T-helper 17 cell (primary cell): ENCODE data around the gene C19orf25. TPM values are rescaled to one million over a fixed set of nuclear protein-coding genes. Genes with fewer than 3 reads are reported as not detected.

Experiments used
- ATAC-seq: fragments of 150-1000 bp; cut with Tn5 transposase; 2 replicates; pipeline ENCODE4 v1.10.0; 2021; ENCODE audit warnings: mild to moderate bottlenecking, moderate library complexity
- DNase-seq, 3 donors: peaks; one replicate each; pipeline versions ENCODE4 v3.0.0 to v3.0.0-alpha.2; 2020 to 2021
- H3K9me3 ChIP-seq: one replicate; pipeline ENCODE4 v1.7.0; 2013; ENCODE audit warnings: low read length, mild to moderate bottlenecking; ENCODE audit not compliant: control insufficient read depth, poor library complexity, severe bottlenecking
- H3K27ac Mint-ChIP-seq: one replicate; pipeline ENCODE4 v1.8.0; 2022; ENCODE audit warnings: mild to moderate bottlenecking, moderate library complexity, mixed read lengths
- H3K27me3 Mint-ChIP-seq: one replicate; pipeline ENCODE4 v1.8.0; 2022; ENCODE audit warnings: mixed read lengths
- H3K36me3 Mint-ChIP-seq: one replicate; pipeline ENCODE4 v1.8.0; 2022; ENCODE audit warnings: low read depth, mixed read lengths
- H3K4me1 Mint-ChIP-seq: one replicate; pipeline ENCODE4 v1.8.0; 2022; ENCODE audit warnings: mild to moderate bottlenecking, mixed read lengths
- H3K4me3 Mint-ChIP-seq: one replicate; pipeline ENCODE4 v1.8.0; 2022; ENCODE audit warnings: mild to moderate bottlenecking, moderate library complexity, mixed read lengths
- total RNA-seq, 4 donors: library from RNA in 2 of 4; stranded (reverse) in 2 of 4; gene quantifications; one replicate each; pipeline ENCODE4 v1.2.3 and lab custom pipeline; 2022 to 2026

Gene C19orf25
- total RNA-seq, 2 donors from 2014 or later, result 24.3 to 29.0 TPM

DNA sequence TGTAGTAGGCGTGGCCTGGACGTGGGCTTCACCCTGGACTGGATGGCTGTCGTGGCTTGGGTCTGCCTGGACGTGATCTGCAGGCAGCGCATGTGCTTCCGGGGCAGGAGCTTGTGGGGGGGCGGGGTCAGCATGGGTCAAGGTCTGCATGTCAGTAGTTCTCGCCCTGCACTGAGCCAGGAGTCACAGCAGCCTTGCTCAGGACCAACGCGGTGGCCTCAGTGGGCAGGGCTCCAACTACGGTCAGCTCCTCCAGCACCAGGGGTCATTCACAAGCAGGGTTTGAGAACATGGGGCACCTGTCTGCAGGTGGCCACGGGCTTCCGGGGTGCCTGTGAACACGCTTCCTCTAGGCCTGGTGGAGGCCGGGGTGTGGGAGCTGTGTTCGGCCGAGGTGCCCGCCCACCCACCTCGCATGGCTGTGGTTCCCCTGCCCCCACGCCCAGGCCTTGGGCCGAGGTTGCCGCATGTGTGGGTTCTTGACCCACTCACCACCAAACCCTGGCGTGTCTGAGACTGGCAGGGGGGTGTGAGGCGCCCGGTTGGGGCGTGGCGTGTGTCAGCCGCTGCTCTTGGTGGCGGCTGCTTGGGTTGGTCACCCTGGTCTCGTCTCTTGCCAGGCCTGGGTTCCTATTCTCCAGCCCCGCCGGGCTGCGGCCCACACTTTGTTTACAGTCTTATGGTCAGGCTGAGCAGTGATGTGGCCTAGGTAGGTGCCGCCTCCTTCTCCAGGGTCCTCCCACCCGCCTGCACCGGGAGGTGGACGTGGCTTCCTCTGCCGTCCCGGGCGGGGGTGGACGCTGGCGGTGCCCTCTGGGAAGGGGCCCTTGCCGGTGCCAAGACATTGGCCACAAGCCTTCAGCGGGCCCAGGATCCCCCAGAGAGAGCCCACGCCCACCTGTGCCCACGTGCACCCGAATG is 45.6 kb downstream of the C19orf25 start:
- no peaks in the 10 kb centered on the region for H3K9me3 ChIP-seq
- Mint-ChIP-seq H3K27me3 (no peaks in the 10 kb centered on the region), H3K27ac (no peak overlapping the region), H3K36me3 (peaks cover 3% of the 10 kb centered on the region), H3K4me1 (peaks cover 5% of the 10 kb centered on the region), H3K4me3 (peak overlapping the region; percentile 1)
- no peak for ATAC-seq
- no peak for DNase-seq

DNA sequence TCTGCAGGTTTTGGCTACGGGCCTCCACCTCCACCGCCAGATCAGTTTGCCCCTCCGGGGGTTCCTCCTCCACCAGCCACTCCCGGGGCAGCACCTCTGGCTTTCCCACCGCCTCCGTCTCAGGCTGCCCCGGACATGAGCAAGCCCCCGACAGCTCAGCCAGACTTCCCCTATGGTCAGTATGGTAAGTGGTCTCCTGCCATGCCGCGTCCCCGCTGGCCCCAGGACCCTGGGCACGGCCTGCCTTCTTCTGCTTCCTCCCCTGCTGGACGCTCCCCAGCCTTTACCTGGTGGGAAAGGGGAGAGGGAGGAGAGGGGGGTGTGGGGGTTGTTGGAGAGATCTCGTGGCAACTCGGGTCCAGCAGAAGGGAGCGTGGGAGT is 46.5 kb downstream of the C19orf25 start:
- DNase-seq (no peak), ATAC-seq (no peak)
- H3K27ac Mint-ChIP-seq, result no peak overlapping the region
- no peaks in the 10 kb centered on the region for H3K4me1 Mint-ChIP-seq
- H3K27me3 Mint-ChIP-seq, result no peaks in the 10 kb centered on the region
- no peaks in the 10 kb centered on the region for H3K36me3 Mint-ChIP-seq
- H3K9me3 ChIP-seq, result no peaks in the 10 kb centered on the region
- H3K4me3 Mint-ChIP-seq, result no peak overlapping the region

DNA sequence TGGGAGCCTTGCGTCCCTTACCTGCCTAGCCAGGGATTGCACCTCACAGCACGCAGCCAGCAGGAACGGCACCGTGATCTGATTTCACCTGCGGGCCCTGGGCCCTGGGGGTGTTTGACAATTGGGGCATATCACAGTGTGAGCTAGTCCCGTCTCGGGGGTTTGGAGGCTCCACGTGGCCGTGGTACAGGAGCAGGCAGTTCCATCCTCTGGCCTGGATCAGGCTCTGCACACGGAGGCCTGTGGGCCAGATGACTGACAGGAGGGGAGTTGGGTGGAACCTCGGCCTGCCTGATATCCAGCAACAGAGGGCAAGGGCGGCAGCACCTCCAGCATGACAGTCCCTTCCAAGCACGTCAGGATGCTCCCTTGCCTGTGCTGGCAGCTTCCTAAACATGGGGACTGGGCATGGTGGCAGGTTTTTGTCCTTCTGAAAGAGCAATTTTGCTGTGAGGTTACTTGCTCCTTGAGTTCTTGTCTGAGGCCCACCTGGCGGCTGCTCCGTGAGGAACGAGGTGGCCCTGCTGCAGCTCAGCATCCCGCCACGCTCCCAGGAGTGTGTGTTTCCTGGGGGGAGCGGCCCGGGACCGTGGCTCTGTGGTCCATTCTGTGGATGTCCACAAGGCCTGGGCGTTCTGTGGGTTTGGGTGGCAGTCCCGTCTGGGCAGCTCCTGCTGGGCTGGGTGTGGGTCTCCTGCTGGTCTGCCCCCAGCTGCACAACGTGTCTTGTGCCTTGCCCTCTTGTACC is 47.1 kb downstream of the C19orf25 start:
- no peaks in the 10 kb centered on the region for H3K4me1 Mint-ChIP-seq
- ATAC-seq, result no peak
- H3K9me3 ChIP-seq, result no peaks in the 10 kb centered on the region
- H3K27ac Mint-ChIP-seq, result no peak overlapping the region
- no peak for DNase-seq
- no peaks in the 10 kb centered on the region for H3K27me3 Mint-ChIP-seq
- no peak overlapping the region for H3K4me3 Mint-ChIP-seq
- no peaks in the 10 kb centered on the region for H3K36me3 Mint-ChIP-seq

DNA sequence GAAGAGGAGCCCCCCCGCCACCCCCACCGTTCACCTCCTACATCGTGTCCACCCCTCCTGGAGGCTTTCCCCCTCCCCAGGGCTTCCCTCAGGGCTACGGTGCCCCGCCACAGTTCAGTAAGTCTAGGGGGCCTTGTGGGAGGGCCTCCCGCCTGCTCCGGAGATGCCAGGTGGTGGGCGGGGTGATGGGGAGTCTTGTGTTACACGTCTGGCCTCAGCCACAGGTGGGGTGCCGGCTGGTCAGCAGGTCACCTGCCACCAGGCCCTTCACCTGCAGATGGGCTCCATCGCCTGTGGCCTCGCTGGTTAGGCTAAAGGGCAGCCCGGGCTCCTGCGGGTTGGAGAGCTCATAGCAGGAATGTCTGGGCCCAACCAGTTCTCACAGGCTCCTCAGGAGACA is 48.8 kb downstream of the C19orf25 start:
- H3K36me3 Mint-ChIP-seq, result no peaks in the 10 kb centered on the region
- no peak for DNase-seq
- no peak overlapping the region for H3K4me3 Mint-ChIP-seq
- ATAC-seq, result no peak
- no peaks in the 10 kb centered on the region for H3K27me3 Mint-ChIP-seq
- H3K9me3 ChIP-seq, result no peaks in the 10 kb centered on the region
- H3K4me1 Mint-ChIP-seq, result no peaks in the 10 kb centered on the region
- H3K27ac Mint-ChIP-seq, result no peak overlapping the region

DNA sequence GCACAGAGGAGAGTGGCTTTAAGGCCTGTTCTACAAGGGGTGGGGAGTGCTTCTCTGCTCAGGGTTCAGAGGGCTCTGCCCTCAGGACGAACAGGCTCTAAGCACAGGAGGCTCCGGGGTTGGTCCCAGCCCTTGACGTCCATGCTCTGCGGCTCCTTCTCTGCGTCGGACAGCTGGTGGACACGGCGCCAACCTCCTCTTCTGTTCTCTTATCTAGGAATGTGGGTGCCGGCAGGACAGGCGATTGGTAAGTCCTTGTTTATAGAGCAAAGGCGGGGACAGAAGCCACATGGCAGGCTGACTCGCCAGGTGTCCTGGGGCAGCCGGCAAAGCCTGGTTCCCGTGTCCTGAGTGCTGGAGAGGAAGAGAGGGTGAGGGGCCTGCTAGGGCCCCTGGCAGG is 49.3 kb downstream of the C19orf25 start:
- peak overlapping the region; percentile 79 for H3K27ac Mint-ChIP-seq
- no peaks in the 10 kb centered on the region for H3K36me3 Mint-ChIP-seq

DNA sequence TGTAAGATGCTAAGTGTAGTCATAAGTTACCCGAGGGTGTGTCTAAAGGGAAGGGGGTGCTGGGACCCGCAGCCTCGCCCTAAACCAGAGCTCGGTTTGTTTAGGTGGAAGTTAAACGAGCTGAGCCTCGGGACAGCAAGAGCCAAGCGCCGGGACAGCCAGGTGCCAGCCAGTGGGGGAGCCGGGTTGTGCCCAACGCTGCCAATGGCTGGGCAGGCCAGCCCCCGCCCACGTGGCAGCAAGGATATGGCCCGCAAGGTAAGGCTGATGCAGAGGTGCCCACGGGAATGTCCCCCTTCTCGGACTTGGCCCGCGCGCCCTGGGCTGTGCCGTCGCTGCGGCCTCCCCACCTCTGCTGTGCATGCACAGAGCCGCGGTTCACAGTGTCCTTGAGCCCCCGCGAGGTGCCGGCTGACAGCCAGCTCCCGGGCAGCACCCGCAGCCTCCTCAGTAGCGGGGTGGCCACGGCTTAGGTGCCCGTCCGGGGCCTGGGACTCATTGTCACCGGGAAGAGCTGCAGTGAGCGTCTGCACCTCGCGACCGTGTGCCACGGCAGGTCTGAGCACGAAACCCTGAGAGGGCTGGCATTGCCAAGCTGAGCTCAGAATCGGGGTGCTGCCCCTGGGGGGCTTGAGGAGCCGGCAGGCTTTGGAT is 50.1 kb downstream of the C19orf25 start:
- DNase-seq (no peak), ATAC-seq (no peak)
- H3K36me3 Mint-ChIP-seq, result no peaks in the 10 kb centered on the region
- H3K9me3 ChIP-seq, result no peaks in the 10 kb centered on the region
- no peaks in the 10 kb centered on the region for H3K4me1 Mint-ChIP-seq
- H3K27ac Mint-ChIP-seq, result peak overlapping the region; percentile 11
- no peak overlapping the region for H3K4me3 Mint-ChIP-seq
- H3K27me3 Mint-ChIP-seq, result no peaks in the 10 kb centered on the region

More for the DNA sequence above, 49.3 kb downstream of the C19orf25 start:
- H3K9me3 ChIP-seq, result no peaks in the 10 kb centered on the region
- H3K27me3 Mint-ChIP-seq, result no peaks in the 10 kb centered on the region
- H3K4me3 Mint-ChIP-seq, result no peak overlapping the region
- no peak for ATAC-seq
- no peak for DNase-seq
- H3K4me1 Mint-ChIP-seq, result no peaks in the 10 kb centered on the region

DNA sequence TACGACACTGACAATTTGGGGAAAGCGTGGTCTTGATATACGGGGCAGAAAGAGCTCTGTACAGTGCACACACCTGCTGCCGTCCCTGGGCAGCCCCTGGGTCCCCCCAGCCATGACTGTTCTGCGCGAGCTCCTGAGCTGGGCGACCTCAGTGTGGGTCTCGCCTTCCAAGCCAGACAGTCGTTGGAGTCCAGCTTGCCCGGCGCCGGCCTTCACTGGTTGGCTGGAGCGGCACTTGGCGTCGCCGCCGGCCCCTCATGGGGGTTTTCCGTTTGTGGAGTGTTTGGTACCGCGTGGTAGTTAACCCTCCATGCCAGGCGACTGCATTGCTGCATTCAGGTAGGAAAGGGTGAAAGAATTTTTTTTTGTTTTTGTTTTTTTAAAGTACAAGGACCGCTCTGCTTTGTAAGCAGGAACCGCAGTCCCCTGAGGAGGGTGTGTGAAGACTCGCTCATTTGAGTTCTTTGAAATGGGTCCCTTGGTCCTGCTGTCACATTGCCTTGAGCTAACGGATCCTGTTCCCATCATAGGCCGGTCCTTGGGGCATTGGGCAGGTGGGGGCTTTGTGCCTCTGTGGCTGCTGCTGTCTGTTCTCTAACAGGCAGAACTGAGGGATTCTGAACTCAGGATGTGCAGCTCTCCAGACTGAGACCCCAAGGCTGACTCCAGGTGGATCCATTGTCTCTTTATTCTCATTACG is 51.6 kb downstream of the C19orf25 start:
- DNase-seq (no peak), ATAC-seq (no peak)
- H3K36me3 Mint-ChIP-seq, result peaks cover 9% of the 10 kb centered on the region
- no peaks in the 10 kb centered on the region for H3K27me3 Mint-ChIP-seq
- no peaks in the 10 kb centered on the region for H3K9me3 ChIP-seq
- no peak overlapping the region for H3K27ac Mint-ChIP-seq
- no peak overlapping the region for H3K4me3 Mint-ChIP-seq
- H3K4me1 Mint-ChIP-seq, result peaks cover 3% of the 10 kb centered on the region

DNA sequence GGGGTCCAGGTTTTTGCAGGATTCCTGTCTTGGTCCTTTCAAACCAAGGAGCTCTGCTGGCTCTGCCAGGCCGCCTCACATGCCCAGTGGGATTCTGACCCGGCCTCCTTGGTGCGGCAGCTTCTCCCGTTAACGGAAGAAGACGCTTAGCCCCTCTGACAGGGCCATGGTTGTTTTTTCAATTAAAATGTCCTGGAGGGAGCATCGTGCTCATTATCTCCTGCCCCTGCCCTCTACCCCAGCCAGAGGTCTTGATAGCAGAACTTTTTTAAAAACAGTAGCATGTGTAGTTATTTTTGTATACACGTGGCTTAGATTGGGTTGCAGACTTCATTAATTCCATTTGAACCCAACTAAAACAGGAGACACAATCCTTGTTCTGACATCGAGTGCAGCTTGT is 52.3 kb downstream of the C19orf25 start:
- no peaks in the 10 kb centered on the region for H3K27me3 Mint-ChIP-seq
- no peak overlapping the region for H3K4me3 Mint-ChIP-seq
- H3K9me3 ChIP-seq, result no peaks in the 10 kb centered on the region
- DNase-seq (no peak), ATAC-seq (no peak)
- no peak overlapping the region for H3K27ac Mint-ChIP-seq
- H3K36me3 Mint-ChIP-seq, result peaks cover 9% of the 10 kb centered on the region
- peaks cover 3% of the 10 kb centered on the region for H3K4me1 Mint-ChIP-seq

DNA sequence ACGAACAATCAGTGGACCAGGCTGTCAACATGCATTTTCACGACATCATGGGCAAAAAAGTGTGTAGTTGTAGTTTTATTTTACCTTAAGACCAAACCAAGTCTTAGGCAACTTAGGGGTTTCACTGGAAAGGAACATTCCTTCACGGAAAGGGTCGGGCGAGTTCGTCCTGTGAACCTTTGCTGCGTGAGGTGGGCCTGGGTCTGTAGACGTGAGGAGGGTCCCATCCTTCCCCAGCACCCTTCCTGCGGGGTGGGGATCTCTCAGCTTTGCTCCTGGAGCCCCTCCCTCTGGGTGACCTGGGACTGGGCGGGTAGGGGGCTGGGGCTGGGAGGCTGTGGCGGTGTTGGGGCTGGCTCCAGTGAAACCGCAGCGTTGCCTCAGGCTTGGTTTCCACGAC is 53.1 kb downstream of the C19orf25 start:
- no peak for ATAC-seq
- Mint-ChIP-seq H3K27ac (no peak overlapping the region), H3K36me3 (peaks cover 9% of the 10 kb centered on the region), H3K4me1 (peaks cover 3% of the 10 kb centered on the region), H3K4me3 (no peak overlapping the region), H3K27me3 (no peaks in the 10 kb centered on the region)
- no peak for DNase-seq
- H3K9me3 ChIP-seq, result no peaks in the 10 kb centered on the region

DNA sequence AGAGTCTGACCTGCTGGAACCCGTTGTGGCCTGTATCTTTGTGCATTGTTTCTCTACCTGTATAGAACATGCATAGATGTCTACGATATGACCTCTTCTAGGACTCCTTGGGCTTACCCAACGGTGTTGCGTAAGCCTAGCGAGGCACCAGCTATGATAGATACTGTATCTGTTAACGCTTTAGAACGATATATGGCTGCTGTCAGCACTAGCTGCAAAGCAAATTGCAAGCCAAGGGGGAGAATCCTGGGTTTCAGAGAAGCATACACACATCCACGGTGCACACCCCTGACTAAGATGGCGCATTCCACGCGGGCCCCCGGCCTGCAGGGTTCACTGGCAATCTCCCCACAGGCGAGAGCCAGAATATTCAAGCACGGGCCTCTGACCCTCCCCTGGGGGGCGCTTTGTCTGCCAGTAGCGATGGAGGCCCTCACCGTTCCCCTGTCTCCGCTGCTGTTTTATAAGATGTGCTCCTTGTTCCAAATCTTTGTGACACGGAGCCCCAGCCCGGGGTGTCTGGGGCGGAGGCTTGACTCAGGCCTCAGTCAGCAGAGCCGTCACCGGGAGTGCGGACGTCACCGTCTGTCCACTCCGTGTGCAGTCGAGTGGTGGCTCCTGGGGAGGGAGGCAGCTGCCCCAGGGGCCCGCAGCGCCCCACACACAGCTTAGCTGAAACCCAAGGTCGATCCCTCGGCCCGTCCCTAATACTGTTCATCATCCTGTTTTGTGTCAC is 53.7 kb downstream of the C19orf25 start:
- H3K9me3 ChIP-seq, result no peaks in the 10 kb centered on the region
- peaks cover 3% of the 10 kb centered on the region for H3K4me1 Mint-ChIP-seq
- peak overlapping the region; percentile 11 for H3K27ac Mint-ChIP-seq
- no peaks in the 10 kb centered on the region for H3K27me3 Mint-ChIP-seq
- ATAC-seq (no peak), DNase-seq (no peak)
- no peak overlapping the region for H3K4me3 Mint-ChIP-seq
- peaks cover 9% of the 10 kb centered on the region for H3K36me3 Mint-ChIP-seq

DNA sequence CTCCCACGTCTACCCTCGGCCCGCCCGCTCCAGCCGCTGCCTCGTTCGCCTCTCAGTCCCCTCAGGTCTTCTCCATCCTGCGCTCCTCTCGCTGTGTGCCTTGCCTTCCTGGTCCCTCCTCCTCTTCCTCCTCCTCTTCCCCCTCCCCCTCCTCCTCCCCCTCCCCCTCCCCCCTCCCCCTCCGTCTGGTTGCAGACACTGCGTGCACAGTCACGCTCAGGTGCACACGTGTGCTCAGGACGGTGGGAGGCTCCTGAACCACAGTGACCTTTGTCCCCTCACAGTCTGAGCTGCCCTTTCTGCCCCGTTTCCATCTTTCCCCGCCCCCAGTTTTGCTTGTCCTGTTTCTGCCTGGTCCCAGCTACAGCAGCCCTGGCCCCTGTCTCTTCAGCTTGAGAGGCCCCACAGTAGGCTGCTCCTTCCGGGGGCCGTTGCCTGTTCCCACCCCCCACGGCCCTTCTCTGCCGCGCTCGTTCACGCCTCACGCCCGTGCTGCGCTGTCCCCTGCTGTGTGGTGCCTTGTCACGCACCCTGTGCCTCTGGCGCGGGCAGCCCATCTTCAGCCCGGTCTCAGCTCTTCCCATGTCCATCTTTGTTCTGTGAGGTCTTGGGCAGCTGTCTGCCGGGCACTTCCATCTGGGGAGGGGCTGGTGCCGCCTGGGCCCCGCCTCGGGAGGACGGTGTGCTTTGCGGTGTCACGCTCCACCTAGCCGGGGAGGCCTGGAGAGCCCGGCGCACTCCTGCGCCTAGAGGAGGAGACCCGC is 54.6 kb downstream of the C19orf25 start:
- Mint-ChIP-seq H3K36me3 (peaks cover 9% of the 10 kb centered on the region), H3K27ac (no peak overlapping the region), H3K27me3 (no peaks in the 10 kb centered on the region), H3K4me3 (no peak overlapping the region), H3K4me1 (peaks cover 3% of the 10 kb centered on the region)
- no peaks in the 10 kb centered on the region for H3K9me3 ChIP-seq
- ATAC-seq (no peak), DNase-seq (no peak)
